Measurements from ENCODE around the gene PPP1R37.

GRCh38 chr19:45128806-45129205 is 35.8 kb downstream of the PPP1R37 start:
- no peak for TF ChIP-seq CTCF (IDR thresholded peaks at IDR 0.05; ENCODE audit: low read length)
- no peak for TF ChIP-seq EZH2 (IDR thresholded peaks at IDR 0.05; ENCODE audit: borderline replicate concordance, low read length)

Measured in OCI-LY1 (cell line).